Thoracic aorta (tissue), 2 donors: ENCODE results near the gene CCDC40. TPM values are rescaled to one million over a fixed set of nuclear protein-coding genes. Genes with fewer than 3 reads are reported as not detected.

Source experiments
- ATAC-seq: fragments of 150-250 bp; one replicate; pipeline ENCODE4 v1.8.0; 2017; ENCODE audit warnings: low read depth; ENCODE audit not compliant: insufficient number of reproducible peaks, low FRiP score
- DNase-seq: peaks from one replicate; pipeline ENCODE4 v3.0.0-alpha.2; 2020; ENCODE audit warnings: low spot score
- H3K27ac ChIP-seq, 2 donors: fragments of 200-600 bp; sonication (generic); 1 replicate in 1 of 2; 2 replicates in 1 of 2; pipeline ENCODE4 v1.5.1; 2016; ENCODE audit warnings: mild to moderate bottlenecking in 2 of 2, moderate library complexity in 2 of 2
- H3K27me3 ChIP-seq: fragments of 200-600 bp; sonication (generic); replicated peaks from 2 replicates; pipeline ENCODE4 v1.6.0; 2016; ENCODE audit warnings: mild to moderate bottlenecking; ENCODE audit not compliant: insufficient read depth
- H3K36me3 ChIP-seq: fragments of 200-600 bp; sonication (generic); one replicate; pipeline ENCODE4 v1.5.1; 2016
- H3K4me1 ChIP-seq, 2 donors: fragments of 200-600 bp; sonication (generic); 1 replicate in 1 of 2; 2 replicates in 1 of 2; pipeline versions ENCODE4 v1.5.1 to v1.6.0; 2016; ENCODE audit warnings: low read depth in 2 of 2, mild to moderate bottlenecking in 1 of 2; ENCODE audit not compliant: control insufficient read depth in 1 of 2
- H3K4me3 ChIP-seq: fragments of 200-600 bp; sonication (generic); 2 replicates; pipeline ENCODE4 v1.5.1; 2016; ENCODE audit warnings: mild to moderate bottlenecking
- H3K9me3 ChIP-seq: fragments of 200-600 bp; sonication (generic); 2 replicates; pipeline ENCODE4 v1.5.1; 2016
- CTCF ChIP-seq: fragments of 200-600 bp; sonication (generic); IDR thresholded peaks from one replicate; pipeline ENCODE4 v1.5.1; 2019; ENCODE audit warnings: antibody characterized with exemption
- total RNA-seq, 2 donors: library from RNA; depleted of rRNA; stranded (reverse); fragments of >200 nt; gene quantifications; one replicate each; pipeline versions ENCODE4 v1.1.0 to v1.2.3, GENCODE V29; 2016

Gene CCDC40
- total RNA-seq, 2 donors from 2014 or later, result 4.4 to 6.5 TPM

DNA sequence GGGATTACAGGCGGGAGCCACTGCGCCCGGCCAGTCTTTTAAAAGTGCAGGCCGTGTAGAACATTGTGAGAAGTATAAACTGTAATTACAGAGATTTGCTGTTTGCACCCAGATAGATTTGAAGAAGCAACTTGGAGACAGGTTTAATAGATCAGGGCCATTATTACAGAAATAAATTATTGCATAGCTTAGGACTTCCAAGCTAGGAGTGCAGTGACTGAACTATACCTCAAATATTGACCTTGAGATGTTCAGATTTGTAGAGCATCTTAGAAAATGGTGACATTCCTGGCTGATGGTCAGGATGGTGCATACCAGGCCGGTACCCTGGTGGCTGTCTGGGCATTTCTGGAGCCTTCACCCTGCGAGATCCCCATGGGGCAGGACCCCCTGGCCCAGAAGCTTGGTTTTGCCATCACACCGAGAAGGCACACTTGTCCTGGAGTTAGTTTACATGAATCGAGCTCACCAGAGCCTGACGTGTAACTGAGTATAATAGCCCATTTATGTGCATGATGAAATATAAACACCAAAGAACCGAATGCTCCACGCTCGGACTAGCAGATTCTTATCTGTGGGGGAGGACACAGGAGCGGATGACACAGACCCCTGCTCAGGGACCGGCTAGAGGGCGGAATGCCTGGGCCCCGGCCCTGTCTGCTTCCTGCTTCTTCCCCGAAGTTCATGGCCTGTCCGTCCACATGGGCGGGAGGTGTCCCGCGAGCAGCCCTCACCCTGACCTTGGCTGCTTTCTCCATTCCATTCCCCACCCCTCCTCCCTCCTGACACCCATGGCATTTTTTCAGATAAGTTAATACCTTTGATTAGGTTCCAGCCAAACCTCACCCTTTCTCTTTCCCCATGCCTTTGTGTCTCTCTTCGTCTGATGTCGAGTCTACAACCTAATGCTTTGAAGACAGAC is 32.1 kb downstream of the CCDC40 start:
- no peaks in the 10 kb centered on the region for H3K9me3 ChIP-seq
- H3K27me3 ChIP-seq, result no peaks in the 10 kb centered on the region
- H3K4me3 ChIP-seq, result no peak overlapping the region
- DNase-seq (no peak), ATAC-seq (no peak)
- no peaks in the 10 kb centered on the region for H3K36me3 ChIP-seq
- peaks cover 3 to 30% of the 10 kb centered on the region in 2 donors for H3K4me1 ChIP-seq
- no peak for TF ChIP-seq CTCF
- H3K27ac ChIP-seq, result peak overlapping the region in 1 of 2 donors; percentile 39

DNA sequence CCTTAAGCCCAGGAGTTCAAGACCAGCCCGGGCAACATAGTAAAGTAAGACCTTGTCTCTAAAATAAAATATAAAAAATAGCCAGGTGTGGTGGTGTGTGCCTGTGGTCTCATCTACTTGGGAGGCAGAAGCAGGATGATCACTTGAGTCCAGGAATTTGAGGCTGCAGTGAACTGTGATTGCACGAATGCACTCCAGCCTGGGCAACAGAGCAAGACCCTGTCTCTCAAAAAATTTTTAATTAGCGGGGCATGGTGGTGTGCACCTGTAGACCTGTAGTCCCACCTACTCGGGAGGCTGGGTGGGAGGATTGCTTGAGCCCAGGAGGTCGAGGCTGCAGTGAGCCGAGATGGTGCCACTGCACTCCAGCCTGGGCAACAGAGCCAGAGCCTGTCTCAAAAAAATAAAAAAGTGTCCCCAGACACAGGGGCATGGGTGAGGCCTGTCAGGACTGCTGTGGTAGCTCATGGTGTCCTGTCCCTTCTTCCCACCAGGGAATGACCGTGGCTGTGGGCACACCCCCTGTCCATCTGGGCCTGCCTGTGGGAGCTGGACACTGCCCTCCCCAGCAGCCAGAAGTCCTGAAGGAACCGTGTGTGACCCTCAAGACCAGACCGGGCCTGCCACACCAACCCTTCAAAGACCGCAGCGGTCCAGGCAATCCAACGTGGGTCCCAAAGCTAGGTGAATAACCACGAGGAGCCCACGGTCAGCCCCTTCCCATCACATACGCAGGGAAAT is 34.1 kb downstream of the CCDC40 start:
- Histone ChIP-seq H3K4me3 (peak overlapping the region; percentile 70), H3K9me3 (no peaks in the 10 kb centered on the region), H3K27ac (peak overlapping the region; percentile 74 to 80), H3K4me1 (peaks cover 3 to 30% of the 10 kb centered on the region in 2 donors), H3K27me3 (no peaks in the 10 kb centered on the region), H3K36me3 (no peaks in the 10 kb centered on the region)
- DNase-seq, result no peak
- ATAC-seq, result no peak
- TF ChIP-seq CTCF, result no peak

DNA sequence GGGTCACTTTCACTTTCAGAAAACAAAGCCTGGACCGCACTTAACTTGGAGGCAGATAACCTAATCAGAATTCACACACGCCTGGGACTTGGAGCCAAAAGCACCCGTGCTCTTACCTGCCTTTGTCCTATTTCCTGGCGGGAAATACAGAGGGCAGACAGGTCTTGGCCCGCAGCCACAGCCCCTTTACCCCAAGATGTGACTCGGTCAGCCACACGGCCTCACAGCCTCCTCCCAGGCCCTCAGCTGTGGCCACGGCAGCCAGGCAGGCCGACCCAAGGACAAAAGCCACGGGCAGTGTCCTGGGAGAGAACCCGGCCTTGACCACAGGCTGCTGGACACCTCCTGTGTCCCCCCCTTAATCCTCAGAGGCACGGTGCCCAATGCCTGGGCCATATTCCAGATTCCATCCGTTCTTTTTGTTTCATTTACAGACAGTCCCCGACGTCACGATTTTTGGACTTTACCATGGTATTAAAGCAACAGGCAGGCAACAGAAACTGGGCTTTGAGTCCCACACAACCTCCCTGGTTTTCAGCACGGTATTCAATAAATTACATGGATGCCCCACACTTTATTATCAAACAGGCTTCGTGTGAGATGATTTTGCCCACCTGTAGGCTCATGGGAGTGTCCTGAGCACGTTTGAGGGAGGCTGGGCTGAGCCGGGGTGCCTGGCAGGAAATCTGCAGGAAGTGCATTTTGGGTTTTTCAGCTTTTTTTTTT is 34.8 kb downstream of the CCDC40 start:
- DNase-seq, result peak; percentile 24
- peak overlapping the region; percentile 74 to 80 for H3K27ac ChIP-seq
- peak overlapping the region; percentile 70 for H3K4me3 ChIP-seq
- ATAC-seq, result peak; percentile 48
- H3K27me3 ChIP-seq, result no peaks in the 10 kb centered on the region
- TF ChIP-seq CTCF, result no peak
- H3K9me3 ChIP-seq, result no peaks in the 10 kb centered on the region
- H3K36me3 ChIP-seq, result no peaks in the 10 kb centered on the region
- peaks cover 3 to 30% of the 10 kb centered on the region in 2 donors for H3K4me1 ChIP-seq

GRCh38 chr17:80072410-80072809 is 36.0 kb downstream of the CCDC40 start:
- TF ChIP-seq CTCF, result no peak
- Histone ChIP-seq H3K36me3 (no peaks in the 10 kb centered on the region), H3K9me3 (no peaks in the 10 kb centered on the region), H3K4me3 (no peak overlapping the region), H3K4me1 (peaks cover 3 to 30% of the 10 kb centered on the region in 2 donors), H3K27ac (no peak overlapping the region), H3K27me3 (no peaks in the 10 kb centered on the region)
- DNase-seq (no peak), ATAC-seq (no peak)
